Measurements from ENCODE around the gene DMGDH. TPM values are rescaled to one million over a fixed set of nuclear protein-coding genes. Genes with fewer than 3 reads are reported as not detected.

The DMGDH gene
- total RNA-seq: 0.22 and 0.40 TPM in 2 replicates

GRCh38 chr5:79069488-79070349, at the start of gene DMGDH, which contains the start of gene BHMT2:
Gene DMGDH, minus strand, starts transcription at chr5:79069674. Its CDS starts 54 bp downstream, at chr5:79069620.
Gene BHMT2, plus strand, starts transcription at chr5:79069767. Its CDS starts 16 bp downstream, at chr5:79069783.
- DNase-seq (ENCODE audit: low read depth in 2 of 2): peak; percentile 14 to 53

- DNase-seq (ENCODE audit: low read depth in 2 of 2): no peak
Measured at GRCh38 chr5:79112703-79113058, 43.2 kb upstream of the DMGDH start.

- DNase-seq (ENCODE audit: low read depth in 2 of 2): no peak
Measured at GRCh38 chr5:79111960-79112702, 42.7 kb upstream of the DMGDH start.

- DNase-seq (ENCODE audit: low read depth in 2 of 2): no peak
Measured at GRCh38 chr5:79111387-79111959, 42.0 kb upstream of the DMGDH start, which contains the start of gene BHMT. Gene BHMT, plus strand, starts transcription at chr5:79111809. Its CDS starts 77 bp downstream, at chr5:79111886.

GRCh38 chr5:79109527-79110492, 40.3 kb upstream of the DMGDH start:
- peak in 1 of 2 donors; percentile 42 for DNase-seq (ENCODE audit: low read depth in 2 of 2)

- no peak for DNase-seq (ENCODE audit: low read depth in 2 of 2)
Measured at GRCh38 chr5:79108792-79109191, 39.3 kb upstream of the DMGDH start.

GRCh38 chr5:79108086-79108485, 38.6 kb upstream of the DMGDH start:
- peak in 1 of 2 donors; percentile 55 for DNase-seq (ENCODE audit: low read depth in 2 of 2)

- DNase-seq (ENCODE audit: low read depth in 2 of 2): peak in 1 of 2 donors; percentile 23
Measured at GRCh38 chr5:79107020-79107796, 37.7 kb upstream of the DMGDH start.

GRCh38 chr5:79105868-79106267, 36.4 kb upstream of the DMGDH start:
- DNase-seq (ENCODE audit: low read depth in 2 of 2): no peak

GRCh38 chr5:79093762-79094161, 24.3 kb upstream of the DMGDH start:
- DNase-seq (ENCODE audit: low read depth in 2 of 2): no peak

GRCh38 chr5:79091064-79091463, 21.6 kb upstream of the DMGDH start:
- no peak for DNase-seq (ENCODE audit: low read depth in 2 of 2)

- DNase-seq (ENCODE audit: low read depth in 2 of 2): no peak
Measured at GRCh38 chr5:79088507-79088906, 19.0 kb upstream of the DMGDH start.

- DNase-seq (ENCODE audit: low read depth in 2 of 2): no peak
Measured at GRCh38 chr5:79086116-79086515, 16.6 kb upstream of the DMGDH start.

GRCh38 chr5:79081779-79082178, 12.3 kb upstream of the DMGDH start:
- DNase-seq (ENCODE audit: low read depth in 2 of 2): no peak

- no peak for DNase-seq (ENCODE audit: low read depth in 2 of 2)
Measured at GRCh38 chr5:79080804-79081203, 11.3 kb upstream of the DMGDH start.

- peak in 1 of 2 donors; percentile 24 for DNase-seq (ENCODE audit: low read depth in 2 of 2)
Measured at GRCh38 chr5:79077680-79078365, 8.3 kb upstream of the DMGDH start.

- peak in 1 of 2 donors; percentile 64 for DNase-seq (ENCODE audit: low read depth in 2 of 2)
Measured at GRCh38 chr5:79076819-79077218, 7.3 kb upstream of the DMGDH start.

GRCh38 chr5:79075646-79076426, 6.4 kb upstream of the DMGDH start:
- peak in 1 of 2 donors; percentile 21 for DNase-seq (ENCODE audit: low read depth in 2 of 2)

- peak in 1 of 2 donors; percentile 65 for DNase-seq (ENCODE audit: low read depth in 2 of 2)
Measured at GRCh38 chr5:79074641-79075040, 5.2 kb upstream of the DMGDH start.

All from lung microvascular endothelial cell (primary cell).